ENCODE results near the gene RNF187.

GRCh38 chr1:228540161-228540917 is 53.2 kb downstream of the RNF187 start:
- no peak for TF ChIP-seq CTCF (IDR thresholded peaks at IDR 0.05)
- TF ChIP-seq POLR2A (IDR thresholded peaks at IDR 0.05), result no peak
- no peak for TF ChIP-seq POLR2AphosphoS5 (IDR thresholded peaks at IDR 0.05)
- TF ChIP-seq EP300 (IDR thresholded peaks at IDR 0.05), result no peak
